Hematopoietic multipotent progenitor cell treated with erythropoietin and hydrocortisone succinate and interleukin-3 and kit ligand, for 4 days (in vitro differentiated cells): ENCODE measurements around the gene TIMM23B.
"Not testable (repeated sequence)": the region's sequence is repeated elsewhere in the genome, so short reads cannot be mapped to it uniquely, and the experiment has no call there.

ENCODE experiments used
- DNase-seq: peaks from one replicate; pipeline ENCODE4 v3.0.0-alpha.2; 2015

The TIMM23B gene

GRCh38 chr10:49941447-49942338, at the start of gene TIMM23B, which contains the start of gene PARG:
Gene TIMM23B (plus strand): TSS chr10:49942053. CDS start chr10:49942195, 142 bp downstream.
Gene PARG (minus strand): TSS chr10:49942027. CDS start chr10:49941725, 302 bp downstream.
- DNase-seq, result peak; percentile 92

DNA sequence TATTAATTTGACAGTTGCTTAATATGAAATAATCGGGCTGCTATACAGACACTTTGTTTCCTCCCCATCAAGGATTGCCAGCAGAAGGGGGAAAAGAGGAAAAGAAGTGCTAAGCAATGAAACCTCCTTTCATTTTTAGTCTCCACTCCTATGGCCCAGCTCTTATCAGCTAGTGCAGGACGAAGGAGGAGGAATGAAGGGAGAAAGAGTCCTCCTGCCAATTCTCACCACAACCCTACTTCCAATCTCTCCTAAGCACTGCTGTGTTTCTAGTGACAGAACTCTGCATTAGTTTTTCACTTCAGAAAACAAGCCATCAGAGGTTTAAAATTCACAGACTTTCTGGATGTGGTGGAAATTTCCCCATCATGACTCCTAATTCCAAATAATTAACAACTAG, 41.9 kb upstream of the TIMM23B start:
- DNase-seq, result not testable (repeated sequence)

DNA sequence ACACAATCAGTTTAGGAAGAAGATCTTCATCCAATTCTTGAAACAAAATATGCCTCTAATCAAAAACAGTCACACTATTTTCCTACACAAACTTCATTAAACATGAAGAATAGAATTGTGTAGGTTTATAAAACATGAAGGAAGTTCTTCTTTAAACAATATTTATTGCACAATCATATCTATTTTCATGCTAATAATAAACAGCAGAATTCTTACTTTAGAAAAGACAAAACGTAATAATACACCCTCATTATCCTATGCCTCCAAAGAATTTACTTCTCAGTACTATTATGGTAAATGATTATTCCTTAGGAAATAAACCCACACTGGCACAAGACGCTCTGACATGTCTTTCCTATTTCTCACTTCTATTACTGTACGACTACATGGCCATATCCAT, 41.4 kb upstream of the TIMM23B start:
- not testable (repeated sequence) for DNase-seq

DNA sequence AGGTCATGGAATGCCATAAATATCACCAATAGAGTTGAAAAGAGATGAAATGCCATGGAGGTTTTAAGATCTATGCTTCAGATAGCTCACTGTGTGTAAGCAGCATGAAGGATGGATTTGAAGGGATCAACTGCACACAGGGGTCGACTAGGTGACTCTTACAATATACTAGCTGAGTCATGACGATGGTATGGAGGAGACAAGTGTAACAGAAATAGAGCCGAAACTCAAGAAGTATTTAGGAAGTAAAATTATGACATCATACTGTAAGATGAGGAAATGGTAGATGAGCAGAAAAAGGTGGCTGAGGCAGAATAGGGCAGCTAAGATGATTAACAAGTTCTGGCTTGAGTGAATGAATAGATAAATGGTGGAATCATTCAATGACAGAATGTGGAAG, 38.0 kb upstream of the TIMM23B start:
- DNase-seq, result not testable (repeated sequence)

- not testable (repeated sequence) for DNase-seq
These were observed 33.4 kb upstream of the TIMM23B start for GRCh38 chr10:49908290-49909080.

- DNase-seq, result not testable (repeated sequence)
These were observed 31.6 kb upstream of the TIMM23B start for GRCh38 chr10:49910295-49910694.

- not testable (repeated sequence) for DNase-seq
These were observed 25.4 kb upstream of the TIMM23B start for GRCh38 chr10:49916451-49916850.

GRCh38 chr10:49917927-49918326, 23.9 kb upstream of the TIMM23B start:
- DNase-seq, result not testable (repeated sequence)

DNA sequence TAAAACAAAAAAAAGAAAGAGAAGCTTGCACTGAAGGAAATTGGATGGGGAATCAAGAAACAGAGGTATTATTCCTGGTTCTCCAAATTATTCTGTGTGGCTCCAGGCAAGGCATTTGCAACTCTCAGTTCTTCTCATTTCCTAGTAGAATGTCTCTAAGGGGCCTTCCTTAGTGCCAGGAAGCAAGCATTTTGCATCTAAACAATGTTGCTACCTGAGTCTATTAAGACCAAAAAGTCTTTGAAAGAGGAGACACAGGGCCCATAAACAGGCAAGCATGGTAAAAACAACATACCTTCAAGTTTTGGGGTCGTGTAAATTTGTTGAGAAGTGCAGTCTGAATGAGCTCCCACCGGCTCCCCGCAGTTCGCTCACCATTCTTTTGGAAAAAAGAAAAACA, 19.8 kb upstream of the TIMM23B start:
- DNase-seq, result not testable (repeated sequence)

- DNase-seq, result not testable (repeated sequence)
These were observed 18.3 kb upstream of the TIMM23B start for GRCh38 chr10:49923572-49923971.

- DNase-seq, result peak; percentile 8
These were observed 10.6 kb upstream of the TIMM23B start for GRCh38 chr10:49931276-49931675.

DNA sequence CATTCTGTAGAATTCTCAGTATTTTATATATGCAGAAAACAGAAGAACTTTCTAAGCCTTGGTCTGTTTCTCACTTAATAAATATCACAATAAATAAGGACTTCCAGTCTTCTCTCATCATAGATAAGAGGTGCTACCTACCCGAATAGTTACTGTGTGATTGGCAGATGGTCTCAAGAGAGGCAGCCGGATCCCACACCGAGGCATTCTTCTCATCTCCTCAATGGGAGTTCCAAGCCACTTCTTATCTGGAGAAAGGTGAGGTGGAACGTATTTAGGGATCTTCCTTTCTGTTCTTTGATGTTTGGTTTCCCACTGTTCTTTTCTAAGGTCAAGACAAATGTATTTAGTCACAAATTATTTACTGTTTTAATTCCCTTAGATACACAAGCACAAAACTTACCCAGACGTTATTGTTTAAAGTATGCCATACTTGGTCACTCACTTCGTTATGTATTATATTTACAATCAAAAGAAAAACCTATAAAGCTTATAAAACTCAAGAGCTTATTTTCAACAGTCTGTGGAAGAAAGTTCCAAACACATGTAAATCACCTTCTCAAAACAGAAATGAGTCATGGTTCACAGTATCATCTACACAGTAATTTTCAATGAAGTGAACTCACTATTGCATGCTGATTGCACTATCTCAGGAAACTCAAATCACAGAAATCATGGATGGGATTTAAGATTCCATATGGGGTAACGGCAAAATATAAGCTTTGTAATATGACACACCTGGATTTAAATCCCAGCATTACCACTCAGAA, 9.7 kb upstream of the TIMM23B start:
- DNase-seq, result not testable (repeated sequence)

DNA sequence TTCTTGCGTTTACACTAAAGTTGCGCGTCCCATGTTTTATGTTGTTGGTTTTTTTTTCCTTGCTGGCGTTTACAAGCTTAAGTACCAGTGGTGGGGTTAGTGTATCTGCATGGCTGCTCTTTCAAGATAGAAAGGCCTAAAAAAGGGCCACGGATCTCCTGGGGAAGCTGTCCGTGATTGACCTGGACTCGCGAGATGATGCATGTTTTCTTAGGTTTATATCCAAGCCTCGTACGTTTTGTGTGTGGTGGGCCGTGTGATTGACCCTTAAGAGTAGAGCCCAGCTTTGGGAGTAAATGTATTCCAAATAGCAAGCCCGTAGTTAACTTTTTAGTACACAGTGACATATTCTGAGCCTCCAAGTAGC, 469 bp downstream of the TIMM23B start:
- peak; percentile 20 for DNase-seq

- DNase-seq, result peak; percentile 63
These were observed 1.8 kb downstream of the TIMM23B start for GRCh38 chr10:49943607-49944006.

GRCh38 chr10:49948142-49948541, 6.3 kb downstream of the TIMM23B start:
- DNase-seq, result not testable (repeated sequence)

- DNase-seq, result not testable (repeated sequence)
These were observed 6.9 kb downstream of the TIMM23B start for GRCh38 chr10:49948737-49949136.

DNA sequence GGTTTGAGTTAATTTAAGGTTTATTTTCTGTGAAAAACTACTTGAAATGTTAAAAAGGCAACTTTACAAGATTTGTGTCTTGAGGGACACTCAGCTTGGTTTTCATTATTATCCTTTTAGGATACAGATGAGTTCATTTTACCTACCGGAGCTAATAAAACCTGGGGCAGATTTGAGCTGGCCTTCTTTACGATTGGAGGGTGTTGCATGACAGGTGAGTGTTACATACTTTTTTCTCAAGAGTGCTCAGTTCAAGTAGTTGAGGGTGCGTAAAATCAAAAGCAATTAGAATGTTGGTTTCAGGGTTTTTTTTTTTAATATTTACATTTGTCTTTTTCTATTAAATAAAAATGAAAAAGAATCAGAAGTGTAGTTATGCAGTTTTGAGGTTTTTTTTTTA, 10.2 kb downstream of the TIMM23B start:
- not testable (repeated sequence) for DNase-seq

DNA sequence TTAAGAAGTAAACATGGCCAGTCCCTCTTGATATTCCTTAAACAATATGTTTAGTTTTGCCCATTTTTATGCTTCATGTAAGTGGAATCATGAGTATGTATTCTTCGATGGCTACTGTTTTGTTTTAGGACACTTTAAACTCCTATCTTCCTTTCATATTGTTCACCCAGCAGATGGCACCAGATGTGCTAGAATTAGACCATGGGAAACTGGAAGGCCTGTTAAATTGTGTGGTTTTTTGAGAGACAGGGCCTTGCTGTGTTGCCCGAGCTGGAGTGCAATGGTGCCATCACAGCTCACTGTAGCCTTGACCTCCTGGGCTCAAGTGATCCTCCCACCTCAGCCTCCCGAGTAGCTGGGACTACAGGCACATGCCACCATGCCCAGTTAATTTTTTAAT, 11.3 kb downstream of the TIMM23B start:
- DNase-seq, result peak; percentile 30

DNA sequence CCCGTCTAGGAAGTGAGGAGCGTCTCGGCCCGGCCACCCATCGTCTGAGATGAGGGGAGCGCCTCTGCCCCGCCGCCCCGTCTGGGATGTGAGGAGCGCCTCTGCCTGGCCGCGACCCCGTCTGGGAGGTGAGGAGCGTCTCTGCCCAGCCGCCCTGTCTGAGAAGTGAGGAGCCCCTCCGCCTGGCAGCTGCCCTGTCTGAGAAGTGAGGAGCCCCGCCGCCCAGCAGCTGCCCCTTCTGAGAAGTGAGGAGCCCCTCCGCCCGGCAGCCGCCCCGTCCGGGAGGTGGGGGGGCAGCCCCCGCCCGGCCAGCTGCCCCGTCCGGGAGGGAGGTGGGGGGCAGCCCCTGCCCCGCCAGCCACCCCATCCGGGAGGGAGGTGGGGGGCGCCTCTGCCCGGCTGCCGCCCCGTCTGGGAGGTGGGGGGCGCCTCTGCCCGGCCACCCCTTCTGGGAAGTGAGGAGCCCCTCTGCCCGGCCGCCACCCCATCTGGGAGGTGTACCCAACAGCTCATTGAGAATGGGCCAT, 28.5 kb downstream of the TIMM23B start:
- not testable (repeated sequence) for DNase-seq

DNA sequence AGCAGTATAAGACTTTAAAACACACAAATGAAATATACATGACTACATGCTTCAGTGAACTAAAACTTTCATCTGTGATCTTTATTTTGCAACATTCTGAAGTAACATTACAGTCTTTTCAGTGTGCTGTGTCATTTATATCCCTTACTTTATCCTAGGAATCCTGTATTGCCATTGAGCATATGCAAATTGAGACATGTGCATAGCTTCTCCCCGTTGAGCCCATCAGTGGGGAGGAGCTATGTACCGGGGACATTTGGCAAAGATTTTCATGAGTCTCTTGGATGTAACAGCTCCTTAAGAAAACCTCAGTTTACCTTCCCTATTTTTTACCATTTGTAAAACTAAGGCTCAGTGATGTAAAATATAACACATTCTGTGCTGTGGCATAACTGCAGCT, 29.6 kb downstream of the TIMM23B start:
- DNase-seq, result not testable (repeated sequence)

DNA sequence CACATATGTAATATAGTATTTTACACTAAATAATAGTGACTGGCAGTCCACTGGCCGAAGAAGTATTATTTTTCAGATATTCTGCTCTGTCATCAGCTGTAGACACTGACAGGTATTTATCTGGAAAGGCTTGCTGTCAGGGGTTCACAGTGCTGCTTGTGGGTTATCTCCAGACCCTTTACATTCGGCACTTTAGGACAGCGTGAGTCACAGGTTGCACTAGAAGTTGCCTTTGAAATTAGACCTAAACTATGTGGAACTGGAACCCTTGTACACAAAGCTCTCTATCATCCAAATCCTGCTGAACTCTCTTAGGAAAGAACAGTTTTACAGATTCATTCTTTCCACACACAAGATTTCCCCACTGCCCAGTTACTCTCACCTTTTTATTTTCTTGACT, 30.2 kb downstream of the TIMM23B start:
- not testable (repeated sequence) for DNase-seq

DNA sequence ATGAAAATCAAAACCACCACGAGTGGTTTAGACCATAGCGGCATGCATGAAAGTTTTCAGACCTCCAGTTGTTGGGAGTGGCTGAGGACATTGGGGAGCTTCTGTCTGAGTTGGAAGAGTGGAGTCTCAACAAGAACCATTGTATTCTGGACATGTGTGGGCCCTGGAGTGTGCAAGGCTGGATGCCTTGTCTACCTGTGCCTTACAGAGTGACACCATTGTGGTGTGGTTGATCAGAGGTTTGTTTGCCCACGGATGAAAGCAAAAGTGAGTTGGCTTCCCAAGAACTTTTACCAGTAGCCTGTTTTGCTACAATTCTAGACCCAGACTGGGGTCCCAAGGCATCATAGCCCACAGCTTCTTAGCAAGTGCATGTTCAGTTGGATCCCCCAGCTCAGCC, 35.9 kb downstream of the TIMM23B start:
- DNase-seq, result not testable (repeated sequence)
